Left forelimb (tissue), 1 donor: Measurements from ENCODE around the gene JARID2.

Source experiments
- DNase-seq: peaks from one replicate; pipeline ENCODE4 v3.0.0-alpha.2; 2018; ENCODE audit warnings: low spot score

JARID2 gene

GRCh38 chr6:15547400-15547799 lies 301.5 kb downstream of the JARID2 start:
- DNase-seq, result no peak

GRCh38 chr6:15549371-15549770 lies 303.5 kb downstream of the JARID2 start:
- no peak for DNase-seq

- no peak for DNase-seq
These were observed 304.8 kb downstream of the JARID2 start for GRCh38 chr6:15550546-15551123.

GRCh38 chr6:15551262-15551661 lies 305.4 kb downstream of the JARID2 start:
- DNase-seq, result no peak

- no peak for DNase-seq
These were observed 305.9 kb downstream of the JARID2 start for GRCh38 chr6:15551798-15552197.

- DNase-seq, result no peak
These were observed 307.2 kb downstream of the JARID2 start for GRCh38 chr6:15553031-15553430.

- no peak for DNase-seq
These were observed 307.9 kb downstream of the JARID2 start for GRCh38 chr6:15553736-15554294.

GRCh38 chr6:15554728-15555100 lies 308.8 kb downstream of the JARID2 start:
- DNase-seq, result no peak

GRCh38 chr6:15555101-15556038 lies 309.5 kb downstream of the JARID2 start:
- no peak for DNase-seq

- DNase-seq, result no peak
These were observed 310.8 kb downstream of the JARID2 start for GRCh38 chr6:15556711-15557110.

- no peak for DNase-seq
These were observed 311.3 kb downstream of the JARID2 start for GRCh38 chr6:15557174-15557573.

GRCh38 chr6:15560713-15561112 lies 314.8 kb downstream of the JARID2 start:
- no peak for DNase-seq

GRCh38 chr6:15561447-15562199 lies 315.8 kb downstream of the JARID2 start:
- no peak for DNase-seq

- DNase-seq, result no peak
These were observed 317.1 kb downstream of the JARID2 start for GRCh38 chr6:15562977-15563376.

- no peak for DNase-seq
These were observed 323.4 kb downstream of the JARID2 start for GRCh38 chr6:15569035-15569995.

GRCh38 chr6:15570171-15570570 lies 324.3 kb downstream of the JARID2 start:
- DNase-seq, result no peak
